Prostate gland (tissue), 2 donors: ENCODE data around the gene ADGRB3.

Experiments
- CTCF ChIP-seq, 4 experiments: fragments of 200-600 bp in 2 of 4; fragments of 450-650 bp in 2 of 4; sonication (generic) in 2 of 4; IDR thresholded peaks; 1 replicate in 3 of 4; 2 replicates in 1 of 4; pipeline ENCODE4 v1.5.1; 2016 to 2019; ENCODE audit warnings: antibody characterized with exemption in 4 of 4, mild to moderate bottlenecking in 2 of 4, moderate library complexity in 2 of 4
- POLR2A ChIP-seq: fragments of 450-650 bp; IDR thresholded peaks from one replicate; pipeline ENCODE4 v1.6.1; 2016; ENCODE audit warnings: antibody characterized with exemption, mild to moderate bottlenecking
- POLR2AphosphoS5 ChIP-seq: sonication (generic); formaldehyde crosslinking; IDR thresholded peaks from one replicate; pipeline ENCODE4 v1.6.1; 2017; ENCODE audit warnings: antibody characterized with exemption

GRCh38 chr6:69370763-69371162 is 735.7 kb downstream of the ADGRB3 start:
- no peak for TF ChIP-seq CTCF (IDR thresholded peaks at IDR 0.05)
- TF ChIP-seq POLR2AphosphoS5, result no peak
- no peak for TF ChIP-seq POLR2A
